Astrocyte (in vitro differentiated cells and primary cell): Measurements from ENCODE around the gene C19orf12. TPM values are rescaled to one million over a fixed set of nuclear protein-coding genes. Genes with fewer than 3 reads are reported as not detected.
A peak's percentile ranks its signal among the peaks of the same experiment; 100 is the strongest.

Experiments
- DNase-seq: peaks from one replicate; pipeline ENCODE4 v3.0.0-alpha.2; 2010; ENCODE audit warnings: low read depth
- FAIRE-seq: peaks from 2 replicates; lab custom pipeline; 2011; peaks lifted over from hg19 to GRCh38; lab: Jason Lieb, UNC
- H2AFZ ChIP-seq: 2 replicates; pipeline ENCODE4 v1.6.0; 2012; ENCODE audit warnings: low read depth, low read length, inconsistent platforms
- H3K27ac ChIP-seq: 2 replicates; pipeline ENCODE4 v1.5.1; 2011; ENCODE audit warnings: low read depth, low read length, inconsistent platforms
- H3K27me3 ChIP-seq: 2 replicates; pipeline ENCODE4 v1.6.0; 2011; ENCODE audit warnings: low read length, inconsistent platforms; ENCODE audit not compliant: insufficient read depth
- H3K36me3 ChIP-seq: 2 replicates; pipeline ENCODE4 v1.5.1; 2011; ENCODE audit warnings: low read length, inconsistent platforms; ENCODE audit not compliant: insufficient read depth
- H3K4me1 ChIP-seq: 2 replicates; pipeline ENCODE4 v1.5.1; 2011; ENCODE audit warnings: low read length, inconsistent platforms; ENCODE audit not compliant: insufficient read depth
- H3K4me2 ChIP-seq: 2 replicates; pipeline ENCODE4 v1.6.0; 2012; ENCODE audit warnings: low read length, inconsistent platforms
- H3K4me3 ChIP-seq: 2 replicates; pipeline ENCODE4 v1.5.1; 2011; ENCODE audit warnings: low read depth, mild to moderate bottlenecking, low read length, inconsistent platforms; ENCODE audit not compliant: insufficient read depth
- H3K79me2 ChIP-seq: 2 replicates; pipeline ENCODE4 v1.6.0; 2012; ENCODE audit warnings: mild to moderate bottlenecking, low read length, inconsistent platforms; ENCODE audit not compliant: insufficient read depth
- H3K9ac ChIP-seq: 2 replicates; pipeline ENCODE4 v1.6.0; 2012; ENCODE audit warnings: mild to moderate bottlenecking, low read length, inconsistent platforms
- H3K9me3 ChIP-seq: 2 replicates; pipeline ENCODE4 v1.5.1; 2012; ENCODE audit warnings: low read depth, mild to moderate bottlenecking, low read length, inconsistent platforms; ENCODE audit not compliant: insufficient read depth
- H4K20me1 ChIP-seq: 2 replicates; pipeline ENCODE4 v1.6.0; 2012; ENCODE audit warnings: low read length, inconsistent platforms; ENCODE audit not compliant: insufficient read depth
- H3K27ac Mint-ChIP-seq: one replicate; pipeline ENCODE4 v1.8.0; 2021; ENCODE audit warnings: mild to moderate bottlenecking, mixed read lengths; ENCODE audit not compliant: unreplicated experiment
- H3K27me3 Mint-ChIP-seq: one replicate; pipeline ENCODE4 v1.8.0; 2021; ENCODE audit warnings: low read depth, mixed read lengths; ENCODE audit not compliant: unreplicated experiment
- H3K36me3 Mint-ChIP-seq: one replicate; pipeline ENCODE4 v1.8.0; 2021; ENCODE audit warnings: low read depth, mixed read lengths; ENCODE audit not compliant: unreplicated experiment
- H3K4me1 Mint-ChIP-seq: one replicate; pipeline ENCODE4 v1.8.0; 2021; ENCODE audit warnings: low read depth, mixed read lengths; ENCODE audit not compliant: unreplicated experiment
- H3K4me3 Mint-ChIP-seq: one replicate; pipeline ENCODE4 v1.8.0; 2021; ENCODE audit warnings: mild to moderate bottlenecking, moderate library complexity, mixed read lengths; ENCODE audit not compliant: unreplicated experiment
- H3K9me3 Mint-ChIP-seq: one replicate; pipeline ENCODE4 v1.8.0; 2021; ENCODE audit warnings: mild to moderate bottlenecking, mixed read lengths; ENCODE audit not compliant: unreplicated experiment
- CTCF ChIP-seq: IDR thresholded peaks from 2 replicates; pipeline ENCODE4 v1.5.1; 2011; ENCODE audit warnings: low read depth, mild to moderate bottlenecking, inconsistent platforms, low read length, moderate library complexity; ENCODE audit not compliant: insufficient read depth
- EZH2 ChIP-seq: IDR thresholded peaks from 2 replicates; pipeline ENCODE4 v1.6.1; 2012; ENCODE audit warnings: mild to moderate bottlenecking, low read length, inconsistent platforms; ENCODE audit not compliant: insufficient read depth
- total RNA-seq: library from RNA; stranded (reverse); gene quantifications from 2 replicates; pipeline ENCODE4 v1.2.1, GENCODE V29; 2021

The C19orf12 gene
- total RNA-seq, 1 donor from 2014 or later, result 38.7 TPM

- H3K4me3 Mint-ChIP-seq, result no peak overlapping the region
- Histone ChIP-seq H3K27ac (no peak overlapping the region), H3K9me3 (peaks cover 6% of the 10 kb centered on the region), H4K20me1 (peaks cover 18% of the 10 kb centered on the region), H3K79me2 (no peaks in the 10 kb centered on the region), H3K27me3 (no peaks in the 10 kb centered on the region), H3K4me2 (no peak overlapping the region), H3K36me3 (no peaks in the 10 kb centered on the region), H3K4me3 (no peak overlapping the region), H2AFZ (no peak overlapping the region), H3K4me1 (no peaks in the 10 kb centered on the region), H3K9ac (no peak overlapping the region)
- FAIRE-seq (no peak), DNase-seq (peak; percentile 31)
- H3K27ac Mint-ChIP-seq, result no peak overlapping the region
- H3K36me3 Mint-ChIP-seq, result no peaks in the 10 kb centered on the region
- H3K27me3 Mint-ChIP-seq, result no peaks in the 10 kb centered on the region
- H3K9me3 Mint-ChIP-seq, result no peaks in the 10 kb centered on the region
- no peaks in the 10 kb centered on the region for H3K4me1 Mint-ChIP-seq
- TF ChIP-seq CTCF (peak; percentile 63), EZH2 (no peak)
Measured at GRCh38 chr19:29694669-29695627, 20.1 kb downstream of the C19orf12 start.

DNA sequence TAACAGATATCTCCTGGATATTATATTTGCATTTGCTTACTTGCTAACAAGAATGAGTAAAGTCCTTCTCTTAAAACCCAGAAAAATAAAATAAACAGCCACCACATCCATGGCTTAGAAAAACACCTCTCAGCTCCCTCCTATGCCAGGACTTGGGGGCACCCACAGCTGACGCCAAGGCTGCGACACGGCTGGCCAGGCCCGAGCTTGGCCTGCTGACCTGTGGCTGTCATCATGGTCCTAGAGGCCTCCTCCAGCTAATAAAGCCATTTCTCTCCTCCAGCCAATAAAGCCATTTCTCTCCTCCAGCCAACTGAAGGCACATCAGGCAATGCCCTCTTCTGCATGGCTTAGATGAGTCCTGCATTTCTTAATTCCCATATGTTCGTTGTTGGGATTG lies 20.9 kb downstream of the C19orf12 start:
- Histone ChIP-seq H3K27me3 (no peaks in the 10 kb centered on the region), H3K9ac (peak overlapping the region; percentile 27), H3K79me2 (no peaks in the 10 kb centered on the region), H4K20me1 (peaks cover 18% of the 10 kb centered on the region), H3K27ac (no peak overlapping the region), H3K4me3 (no peak overlapping the region), H3K4me1 (no peaks in the 10 kb centered on the region), H3K4me2 (no peak overlapping the region), H3K36me3 (no peaks in the 10 kb centered on the region), H3K9me3 (peaks cover 9% of the 10 kb centered on the region), H2AFZ (no peak overlapping the region)
- Mint-ChIP-seq H3K27me3 (no peaks in the 10 kb centered on the region), H3K4me1 (no peaks in the 10 kb centered on the region), H3K36me3 (peaks cover 3% of the 10 kb centered on the region), H3K9me3 (peaks cover 5% of the 10 kb centered on the region), H3K27ac (peak overlapping the region; percentile 34), H3K4me3 (no peak overlapping the region)
- DNase-seq, result no peak
- FAIRE-seq, result no peak
- TF ChIP-seq EZH2 (no peak), CTCF (no peak)

- Mint-ChIP-seq H3K4me3 (no peak overlapping the region), H3K27me3 (no peaks in the 10 kb centered on the region), H3K9me3 (peaks cover 15% of the 10 kb centered on the region), H3K27ac (no peak overlapping the region), H3K4me1 (peaks cover 18% of the 10 kb centered on the region), H3K36me3 (peaks cover 3% of the 10 kb centered on the region)
- Histone ChIP-seq H3K36me3 (no peaks in the 10 kb centered on the region), H3K4me1 (peaks cover 19% of the 10 kb centered on the region), H2AFZ (no peak overlapping the region), H3K4me3 (no peak overlapping the region), H3K79me2 (no peaks in the 10 kb centered on the region), H3K4me2 (no peak overlapping the region), H4K20me1 (peaks cover 11% of the 10 kb centered on the region), H3K9ac (no peak overlapping the region), H3K27ac (no peak overlapping the region), H3K9me3 (peaks cover 9% of the 10 kb centered on the region), H3K27me3 (no peaks in the 10 kb centered on the region)
- TF ChIP-seq EZH2 (no peak), CTCF (no peak)
- FAIRE-seq (no peak), DNase-seq (no peak)
Measured at GRCh38 chr19:29690842-29691241, 24.2 kb downstream of the C19orf12 start.
